Islet precursor cell (in vitro differentiated cells): ENCODE data around the gene FOXJ1.

Experiments
- DNase-seq: peaks from one replicate; pipeline ENCODE4 v3.0.0-alpha.2; 2018

Gene FOXJ1

DNA sequence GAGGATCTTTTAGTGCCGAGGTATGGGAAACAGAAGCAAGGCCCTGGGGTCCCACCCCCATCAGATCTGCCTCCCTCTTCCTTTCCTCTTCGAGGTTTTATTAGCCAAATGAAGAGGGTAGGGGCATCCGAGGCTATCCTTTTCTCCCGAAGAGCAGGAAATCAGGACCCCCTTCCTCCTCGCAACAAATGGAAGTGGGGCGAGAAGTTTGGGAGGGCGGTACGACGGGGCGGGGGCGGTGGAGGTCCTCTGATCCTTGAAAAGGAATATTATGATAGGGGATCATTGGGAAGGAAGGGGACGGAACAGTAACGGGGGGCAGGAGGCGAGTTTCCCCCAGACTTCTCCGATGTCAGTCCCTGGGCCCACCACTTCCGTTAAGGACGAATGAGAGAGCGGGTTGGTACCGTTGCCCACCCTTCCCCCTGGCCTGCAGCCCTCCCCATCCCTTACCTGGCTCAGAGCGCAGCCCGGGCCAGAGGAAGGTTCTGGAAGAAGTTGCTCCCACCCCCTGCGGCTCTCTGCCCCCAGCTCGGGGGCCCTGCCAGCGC lies 309 bp downstream of the FOXJ1 start:
- DNase-seq: no peak

DNA sequence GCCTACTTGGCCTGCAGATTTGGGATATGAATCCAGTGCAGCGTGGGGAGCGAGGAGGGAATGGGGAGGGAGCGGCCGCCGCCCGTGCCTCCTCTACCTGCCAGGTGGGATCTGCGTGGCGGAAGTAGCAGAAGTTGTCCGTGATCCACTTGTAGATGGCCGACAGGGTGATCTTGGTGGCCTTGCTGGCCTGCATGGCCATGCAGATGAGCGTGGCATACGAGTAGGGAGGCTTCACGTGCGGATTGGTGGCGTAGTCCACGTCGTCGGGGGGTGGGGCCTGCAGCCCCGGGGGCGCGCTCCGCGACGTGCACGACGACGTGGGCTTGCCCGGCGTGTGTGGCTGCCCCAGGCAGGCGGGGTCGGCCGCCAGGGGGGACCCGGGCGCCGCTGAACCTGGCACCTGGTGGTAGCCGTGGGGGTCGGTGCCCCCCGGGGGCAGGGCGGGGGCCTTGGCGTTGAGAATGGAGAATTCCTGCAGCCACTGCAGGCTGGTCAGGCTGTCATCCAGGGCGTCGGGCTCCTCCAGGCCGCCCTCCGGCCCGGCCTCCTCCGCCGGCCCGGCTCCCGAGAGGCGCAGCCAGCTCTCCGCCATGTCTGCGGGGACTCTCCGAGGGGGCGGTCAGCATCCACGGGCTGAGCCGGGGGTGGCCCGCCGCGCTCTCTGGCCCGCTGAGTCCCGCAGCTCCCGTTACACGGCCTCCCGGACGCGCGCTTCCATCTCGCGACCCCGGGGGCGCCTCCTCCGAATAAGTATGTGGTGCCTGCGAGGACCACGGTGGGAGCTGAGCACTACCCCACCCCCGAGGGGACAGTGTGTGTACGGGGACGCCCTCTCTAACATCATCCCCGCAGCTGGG lies 1.0 kb downstream of the FOXJ1 start:
- peak; percentile 72 for DNase-seq

DNA sequence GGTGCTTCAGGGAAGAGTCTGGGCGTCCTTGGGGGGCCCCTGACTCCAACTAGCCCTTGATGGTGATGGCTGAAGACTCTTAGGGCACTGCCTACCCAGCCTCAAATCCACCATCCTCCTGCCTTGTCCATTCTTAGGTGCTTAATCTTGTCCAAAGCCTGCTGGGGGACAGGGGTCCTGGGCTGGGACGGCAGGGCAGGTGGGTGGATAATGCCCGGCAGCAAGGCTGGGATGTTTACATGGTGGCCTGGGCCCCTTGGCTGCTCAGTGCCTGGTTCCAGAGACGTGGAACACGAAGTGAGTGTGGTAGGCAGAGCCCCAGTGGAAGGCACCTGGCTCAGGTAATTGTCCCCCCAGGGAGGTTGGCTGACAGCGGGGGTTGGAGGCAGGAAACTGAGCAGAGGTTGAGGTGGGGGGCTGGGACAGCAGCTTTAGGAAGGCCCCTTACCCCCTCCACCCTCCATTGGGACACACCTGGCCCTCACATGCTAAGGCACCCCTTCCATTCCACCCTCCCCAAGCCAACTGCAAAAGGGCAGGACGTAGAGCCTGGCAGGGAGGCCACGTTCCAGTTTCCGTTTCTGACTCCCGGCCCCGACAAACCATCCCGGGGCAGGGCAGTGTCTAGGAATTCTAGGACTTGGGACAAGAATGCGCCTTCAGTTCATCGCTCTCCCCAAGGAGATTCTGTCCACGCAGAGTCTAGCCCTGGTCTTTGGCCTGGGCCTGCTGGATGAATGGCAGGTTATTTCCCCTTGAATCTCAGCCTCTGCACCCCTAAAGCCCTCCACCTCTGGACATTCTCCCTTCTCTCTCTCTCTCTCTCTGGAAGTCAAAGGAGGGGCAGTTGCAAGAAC lies 1.9 kb downstream of the FOXJ1 start:
- peak; percentile 70 for DNase-seq

DNA sequence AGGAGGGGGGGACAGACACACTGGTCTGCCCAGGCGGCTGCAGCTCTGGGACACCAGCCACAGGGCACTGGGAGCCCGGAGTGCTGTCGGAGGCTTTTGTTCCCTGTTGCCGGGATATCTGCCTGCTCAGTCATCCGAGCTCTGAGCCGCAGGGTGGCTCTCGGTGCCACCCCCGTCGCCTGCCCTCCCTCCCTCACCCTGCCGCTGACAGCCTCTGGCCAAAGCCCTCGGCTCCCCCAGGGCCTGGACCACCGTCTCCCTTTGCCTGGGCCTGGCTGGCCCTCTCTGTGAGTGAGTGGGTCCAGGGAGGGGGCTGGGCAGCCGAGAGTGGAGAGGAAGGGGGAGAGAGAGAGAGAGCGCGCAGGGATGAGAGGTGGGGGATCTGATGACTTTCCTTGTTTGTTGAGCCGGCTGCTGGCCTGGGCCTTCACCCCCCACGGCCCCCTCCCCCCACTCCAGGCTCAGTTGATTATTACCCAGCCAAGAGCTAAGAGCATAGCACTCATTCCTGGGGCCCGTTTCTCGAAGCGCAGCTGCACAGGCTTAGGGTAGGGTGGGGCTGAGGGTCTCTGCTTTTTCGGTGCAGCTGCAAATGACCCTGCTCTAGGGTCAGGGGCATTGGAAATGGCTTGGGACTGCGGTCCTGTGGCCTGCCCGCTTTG lies 2.7 kb downstream of the FOXJ1 start:
- DNase-seq: peak; percentile 88

DNA sequence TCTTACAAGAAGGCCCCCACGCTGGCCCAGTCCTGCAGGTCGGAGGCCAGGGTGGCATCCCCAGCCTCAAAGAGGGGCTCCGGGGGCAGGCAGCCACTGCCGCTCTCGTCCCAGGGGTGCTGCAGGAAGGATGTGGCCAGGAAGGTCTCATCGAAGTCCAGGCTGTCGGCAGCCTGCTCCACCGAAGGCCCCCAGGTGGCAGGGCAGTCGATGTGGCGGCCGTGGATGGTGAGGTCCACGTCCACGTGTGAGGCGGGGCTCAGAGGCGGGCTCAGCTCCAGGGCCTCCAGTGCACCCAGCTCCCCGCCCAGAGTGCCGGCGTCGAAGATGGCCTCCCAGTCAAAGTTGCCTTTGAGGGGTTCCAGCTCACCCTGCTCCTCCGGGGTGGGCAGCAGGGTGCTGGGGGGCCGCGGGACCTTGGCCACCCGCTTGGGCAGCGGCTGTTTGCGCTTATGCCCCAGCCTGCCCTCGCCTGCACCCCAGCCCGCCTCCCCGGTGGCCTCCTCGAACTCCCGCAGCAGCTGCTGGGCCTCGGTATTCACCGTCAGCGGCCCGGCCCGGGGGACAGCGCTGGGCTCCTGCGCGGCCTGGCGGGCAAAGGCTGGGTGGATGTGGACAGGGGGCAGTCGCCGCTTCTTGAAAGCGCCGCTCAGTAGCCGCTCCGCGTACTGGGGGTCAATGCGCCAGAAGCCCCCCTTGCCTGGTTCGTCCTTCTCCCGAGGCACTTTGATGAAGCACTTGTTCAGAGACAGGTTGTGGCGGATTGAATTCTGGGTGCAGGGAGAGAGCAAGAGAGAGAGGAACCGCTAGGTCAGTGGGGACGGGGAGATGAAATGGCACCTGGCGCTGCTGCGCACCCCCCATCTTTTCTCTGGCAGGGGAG lies 3.5 kb downstream of the FOXJ1 start:
- peak; percentile 74 for DNase-seq

DNA sequence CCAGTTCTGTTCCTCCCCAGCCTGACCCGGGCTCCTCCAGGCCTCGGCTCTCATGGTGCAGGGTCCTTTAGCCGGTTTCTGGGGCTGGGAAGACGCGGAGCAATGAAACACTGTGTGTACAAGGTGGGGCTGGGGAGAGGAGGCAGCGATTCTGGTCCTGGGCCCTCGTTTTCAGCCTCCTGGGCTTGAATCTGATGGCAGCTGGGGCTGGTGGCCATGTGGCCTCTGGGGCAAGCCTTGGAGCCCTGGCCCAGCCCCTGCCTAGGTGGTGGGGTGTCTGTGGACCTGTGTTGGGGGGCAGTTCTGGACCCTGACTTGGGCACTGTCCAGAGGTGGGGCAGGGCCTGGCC lies 4.1 kb downstream of the FOXJ1 start:
- peak; percentile 75 for DNase-seq

DNA sequence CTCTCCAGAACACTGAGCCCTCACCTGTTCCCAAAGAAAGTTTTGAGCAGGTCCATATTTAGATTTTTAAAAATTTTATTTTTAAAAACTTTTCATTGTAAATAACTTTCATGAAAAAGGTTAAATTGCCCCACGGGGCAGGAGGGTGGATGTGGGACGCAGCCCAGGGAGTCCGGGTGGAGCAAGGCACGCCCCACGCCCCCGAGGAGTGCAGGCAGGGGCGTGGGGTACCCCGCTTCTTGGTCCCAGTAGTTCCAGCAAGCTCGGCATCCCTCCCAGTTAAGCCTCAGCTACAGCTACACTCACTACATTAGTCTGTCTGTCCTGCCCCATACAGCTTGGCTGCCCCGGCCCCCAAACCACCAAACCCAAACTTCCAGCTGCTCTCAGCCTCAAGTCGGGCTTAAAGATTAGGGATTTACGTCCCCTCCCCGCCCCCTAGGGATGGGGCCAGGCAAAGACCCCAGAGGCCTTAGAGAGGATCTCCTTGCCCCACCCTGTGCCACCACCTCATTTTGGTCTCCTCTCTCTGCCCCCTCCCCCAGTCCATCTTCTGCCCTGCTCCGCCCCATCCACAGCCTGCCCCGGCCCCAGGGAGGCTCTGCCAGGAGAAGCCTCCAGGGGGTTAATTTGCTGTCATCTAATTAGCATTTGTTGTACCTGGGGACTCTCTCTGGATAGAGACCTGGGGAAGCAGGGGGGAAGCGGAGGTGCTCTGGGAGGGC lies 4.6 kb downstream of the FOXJ1 start:
- DNase-seq: no peak

DNA sequence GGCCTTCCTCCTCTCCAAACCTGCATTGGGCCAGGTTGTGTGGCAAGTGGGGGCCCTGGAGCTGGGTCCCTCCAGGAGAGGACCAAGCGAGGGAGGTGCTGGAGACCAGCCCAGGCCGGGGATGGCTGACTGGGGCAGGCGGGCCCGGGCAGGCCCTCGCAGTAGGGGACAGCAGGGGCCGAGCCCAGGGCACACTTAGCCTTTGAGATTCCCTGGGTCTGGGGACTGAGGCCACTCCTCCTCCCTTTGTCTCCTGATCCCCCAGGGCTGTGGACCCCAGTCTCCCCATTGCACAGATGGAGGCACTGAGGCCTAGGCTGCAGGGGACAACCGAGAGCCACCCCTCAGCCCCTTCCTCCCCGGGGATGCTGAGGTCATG lies 5.2 kb downstream of the FOXJ1 start:
- peak; percentile 52 for DNase-seq

DNA sequence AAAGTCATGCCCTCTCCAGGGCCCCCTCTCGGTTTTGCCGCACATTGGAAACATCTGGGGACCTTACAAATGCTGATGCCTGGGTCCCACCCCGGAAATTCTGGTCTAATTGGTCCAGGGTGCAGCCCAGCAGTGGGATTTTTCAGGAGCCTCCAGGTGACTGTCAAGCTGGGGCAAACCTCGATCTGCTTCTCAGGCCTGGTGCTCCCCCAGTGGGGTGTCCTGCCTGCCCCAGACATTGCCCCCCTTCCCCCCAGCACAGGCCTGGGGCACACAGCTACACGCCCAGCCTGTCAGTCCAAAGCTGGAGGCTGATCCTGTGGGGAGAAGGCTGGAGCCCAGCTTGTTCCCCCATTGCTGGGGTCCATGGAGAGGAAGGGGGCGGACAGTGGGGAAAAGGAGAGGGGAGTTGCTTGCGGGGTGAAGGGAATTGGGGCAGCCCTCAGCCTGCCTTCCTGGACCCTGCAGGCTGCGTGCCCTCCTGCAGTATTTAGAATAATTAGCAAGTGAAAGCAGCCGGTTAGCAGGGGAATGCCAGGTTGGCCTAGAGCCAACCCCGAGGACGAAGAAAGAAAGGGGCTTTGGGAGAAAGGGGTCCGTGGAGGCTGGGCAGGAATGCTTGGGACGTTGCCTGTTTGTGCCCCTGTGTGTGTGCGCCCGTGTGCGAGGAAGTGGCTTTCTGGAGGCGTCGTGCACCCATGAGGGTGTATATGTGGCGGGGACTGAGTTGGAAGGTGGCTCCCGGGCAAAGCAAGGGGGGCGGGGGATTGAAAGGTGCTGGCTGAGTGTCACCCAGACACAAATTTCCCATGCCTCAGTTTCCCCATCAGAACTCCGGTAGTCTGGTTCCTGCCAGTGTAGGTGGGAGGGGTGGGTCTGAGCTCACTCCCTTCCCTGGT lies 5.9 kb downstream of the FOXJ1 start:
- peak; percentile 59 for DNase-seq

DNA sequence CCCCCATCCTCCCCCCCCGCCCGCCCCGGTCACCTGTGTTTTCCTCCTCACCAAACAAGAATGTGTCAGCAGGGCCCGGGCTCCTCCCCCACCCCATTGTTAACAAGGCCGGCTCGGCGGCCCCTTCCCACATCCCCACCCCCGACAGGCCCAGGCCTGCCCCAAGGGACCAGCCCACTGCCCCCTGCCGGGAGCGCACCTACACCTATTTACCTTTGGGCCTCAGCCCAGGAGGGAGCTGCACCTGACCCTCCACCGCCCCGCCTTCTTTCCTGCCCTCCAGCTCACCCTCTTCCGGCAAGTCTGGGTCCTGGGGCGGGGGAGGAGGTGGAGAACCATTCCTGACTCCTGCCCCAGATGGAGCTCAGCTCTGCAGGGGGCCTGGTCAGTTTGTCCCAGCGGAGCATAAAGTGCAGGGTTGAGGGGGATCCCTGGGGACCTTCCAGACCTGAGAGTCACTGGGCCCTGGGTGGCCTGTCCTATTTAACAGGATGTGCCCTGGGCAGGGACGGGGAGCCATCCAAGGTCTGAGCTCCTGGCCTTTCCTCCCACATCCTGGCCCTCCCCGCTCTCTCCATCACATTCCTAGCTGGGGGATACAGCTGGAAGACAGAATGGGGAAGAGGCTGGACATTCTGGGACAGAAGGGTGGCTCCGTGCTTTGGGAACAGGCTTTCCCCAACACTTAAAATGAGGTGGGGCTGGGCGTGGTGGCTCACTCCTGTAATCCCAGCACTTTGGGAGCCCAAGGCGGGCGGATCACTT lies 8.3 kb downstream of the FOXJ1 start:
- peak; percentile 95 for DNase-seq

DNA sequence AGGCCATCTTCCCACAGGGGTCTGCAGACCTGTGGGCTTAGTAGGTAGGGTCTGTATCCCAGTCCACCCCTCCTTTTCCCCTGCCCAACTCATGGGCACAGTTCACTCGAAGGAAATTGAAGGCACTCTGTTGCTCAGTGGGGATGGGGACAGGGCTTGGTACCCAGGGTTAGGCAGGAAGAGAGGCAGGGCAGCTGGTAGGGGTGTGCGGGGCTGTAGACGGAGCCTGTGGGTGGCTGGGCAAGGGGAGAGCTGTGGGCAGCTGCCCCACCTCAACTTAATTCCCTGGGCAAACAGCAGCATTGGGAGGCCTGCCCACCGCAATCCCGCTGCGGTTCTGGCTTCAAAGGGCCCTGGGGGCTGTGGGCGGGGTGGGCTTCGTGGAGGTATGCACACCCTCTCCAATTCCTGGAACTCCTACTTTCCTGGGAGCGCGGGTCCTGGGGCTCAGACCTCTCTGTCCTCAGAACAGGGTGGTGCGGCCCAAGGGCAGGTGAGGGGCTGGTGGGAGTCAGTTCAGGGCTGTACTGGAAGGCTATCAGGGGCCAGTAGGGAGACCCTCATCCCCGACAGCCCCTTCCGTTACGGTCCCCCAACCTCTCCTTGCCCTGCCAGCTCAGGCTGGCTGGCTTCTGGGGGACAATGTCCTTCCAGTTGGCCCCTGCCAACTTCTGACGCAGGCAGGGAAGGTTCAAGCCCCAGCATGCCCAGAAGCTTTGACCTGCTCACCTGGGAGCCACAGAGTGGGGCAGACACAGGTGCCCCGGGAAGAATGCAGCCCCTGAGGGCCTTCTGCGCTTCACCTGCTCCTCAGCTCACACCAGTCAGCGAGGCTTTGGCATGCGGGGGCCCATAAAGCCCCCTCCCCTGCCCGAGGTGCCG lies 9.1 kb downstream of the FOXJ1 start:
- peak; percentile 67 for DNase-seq

DNA sequence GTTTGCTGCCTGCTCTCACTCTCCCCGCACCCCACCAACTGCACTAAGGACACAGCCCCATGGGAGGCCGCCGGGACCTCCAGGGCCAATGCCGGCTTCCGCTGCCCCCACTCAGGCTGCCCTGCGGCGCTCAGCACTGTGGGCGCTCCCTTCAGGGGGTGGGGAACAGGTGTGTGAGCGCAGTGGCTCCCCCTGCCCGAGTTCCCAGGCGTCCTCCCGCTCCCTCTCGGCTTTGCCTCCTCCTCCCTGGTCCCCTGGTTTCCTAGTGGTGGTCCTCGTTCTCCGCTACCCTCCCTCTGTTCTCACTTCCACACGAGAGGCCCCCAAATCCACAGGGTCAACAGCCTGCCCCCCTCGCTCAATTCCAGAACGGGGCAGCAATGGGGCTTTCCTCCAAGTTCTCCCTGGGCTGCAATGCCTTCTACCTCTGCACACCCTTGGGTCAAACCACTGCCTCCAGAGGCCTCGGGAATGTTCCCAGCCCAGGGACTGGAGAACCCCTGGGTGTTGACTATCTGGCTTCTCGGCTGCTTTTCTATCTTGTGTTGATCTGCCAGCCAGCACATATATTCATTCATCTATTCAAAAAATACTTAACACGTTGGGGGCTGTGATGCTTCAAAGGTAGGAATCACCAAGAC lies 9.9 kb downstream of the FOXJ1 start:
- DNase-seq: peak; percentile 59

DNA sequence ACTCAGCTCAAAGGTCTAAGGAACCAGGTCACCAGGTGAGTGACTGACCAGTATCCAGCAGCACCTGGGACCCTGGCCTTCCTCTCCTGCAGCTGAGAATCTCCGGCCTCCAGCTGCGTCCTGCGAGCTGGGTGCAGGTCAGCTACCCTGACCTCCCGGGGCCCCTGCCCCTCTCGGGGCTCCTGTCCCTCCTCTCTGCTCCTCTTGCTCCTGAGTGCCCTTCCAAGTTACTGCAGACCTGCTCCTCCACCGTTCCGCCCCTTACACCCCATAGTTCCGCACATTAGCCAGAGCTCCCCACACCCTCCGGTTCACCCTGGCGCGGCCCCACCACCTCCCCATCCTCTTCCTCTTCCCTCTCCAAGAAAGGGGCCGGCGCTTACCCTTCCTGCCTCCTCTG lies 10.6 kb downstream of the FOXJ1 start:
- DNase-seq: peak; percentile 54

DNA sequence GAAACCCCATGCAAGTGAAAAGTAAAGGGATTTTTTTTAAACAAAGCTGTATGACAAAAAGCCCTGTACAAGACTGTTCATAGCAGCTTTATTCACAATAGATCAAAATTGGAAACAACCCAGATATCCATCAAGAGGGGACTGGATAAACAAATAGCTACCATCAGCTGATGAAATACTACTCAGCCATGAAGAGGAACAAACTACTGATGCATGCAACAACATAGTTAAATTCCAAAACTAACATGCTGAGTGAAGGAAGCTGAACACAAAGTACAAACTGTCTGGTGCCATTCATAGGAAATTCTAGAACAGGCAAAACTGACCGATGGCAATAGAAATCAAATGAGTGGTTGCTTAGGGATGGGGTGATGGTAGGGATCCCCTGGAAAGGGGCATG lies 15.1 kb downstream of the FOXJ1 start:
- DNase-seq: no peak

DNA sequence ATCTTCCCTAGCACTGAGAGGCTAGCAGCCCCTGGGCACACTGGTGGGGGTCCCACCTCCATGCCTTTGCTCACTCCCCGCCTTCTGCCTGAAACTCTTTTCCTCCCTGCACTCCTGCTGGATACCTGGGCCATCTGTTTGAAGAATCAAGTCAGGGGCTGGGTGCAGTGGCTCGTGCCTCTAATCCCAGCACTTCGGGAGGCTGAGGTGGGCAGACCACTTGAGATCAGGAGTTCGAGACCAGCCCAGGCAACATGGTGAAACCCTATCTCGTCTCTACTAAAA lies 15.7 kb downstream of the FOXJ1 start:
- DNase-seq: no peak

DNA sequence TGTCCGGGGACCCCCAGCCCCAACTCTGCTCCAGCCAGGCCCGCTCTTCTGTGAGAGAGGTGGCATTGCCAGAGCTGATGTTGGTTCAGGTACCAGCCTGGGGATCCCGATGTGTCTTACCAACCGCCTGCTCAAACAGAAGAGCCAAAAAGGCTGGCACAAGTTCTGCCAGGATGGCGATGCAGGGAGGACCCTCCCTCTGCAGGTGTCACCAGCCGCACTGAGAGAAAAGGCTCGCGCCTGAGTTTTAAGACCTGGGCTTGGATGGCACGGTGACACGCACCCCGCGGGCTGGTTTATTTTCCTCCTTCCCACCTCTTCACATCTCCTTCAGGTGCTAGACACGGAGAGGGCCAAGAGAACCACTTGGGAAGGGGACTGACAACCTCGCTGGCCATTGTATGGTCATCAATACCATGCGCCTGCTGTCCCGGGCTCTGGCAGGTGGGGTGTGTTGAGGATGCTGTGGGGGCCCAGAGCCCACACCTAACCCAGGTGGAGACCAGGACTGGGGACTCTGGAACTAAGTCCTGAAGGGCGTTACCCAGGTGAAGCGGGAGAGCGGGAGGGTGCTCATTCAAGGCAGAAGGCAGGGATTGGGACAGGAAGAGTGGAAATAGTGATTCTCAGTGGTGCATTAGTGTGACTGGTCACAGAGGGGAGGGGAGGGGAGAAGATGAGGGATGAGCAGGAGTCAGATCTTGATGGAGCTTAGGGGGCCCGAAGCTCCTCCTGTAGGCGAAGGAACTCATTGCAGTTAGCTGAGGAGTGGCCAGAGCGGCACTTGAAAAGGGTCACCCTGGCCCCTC lies 16.3 kb downstream of the FOXJ1 start:
- peak; percentile 80 for DNase-seq
